Ovary (tissue), 9 donors: ENCODE results near the gene SPEN. TPM values are rescaled to one million over a fixed set of nuclear protein-coding genes. Genes with fewer than 3 reads are reported as not detected.

Experiments
- DNase-seq, 5 donors: peaks; one replicate each; pipeline ENCODE4 v3.0.0-alpha.2; 2019 to 2020
- H3K27ac ChIP-seq, 2 donors: fragments of 200-600 bp; one replicate each; pipeline versions ENCODE4 v1.5.1 to v1.8.0; 2019 to 2022
- H3K27me3 ChIP-seq: fragments of 200-600 bp; one replicate; pipeline ENCODE4 v1.8.0; 2022
- H3K36me3 ChIP-seq: fragments of 200-600 bp; sonication (generic); one replicate; pipeline ENCODE4 v1.5.1; 2019
- H3K4me1 ChIP-seq: one replicate; pipeline ENCODE4 v1.8.1; 2013; ENCODE audit warnings: mild to moderate bottlenecking, moderate library complexity; ENCODE audit not compliant: insufficient read depth
- H3K4me3 ChIP-seq: fragments of 200-600 bp; sonication (generic); one replicate; pipeline ENCODE4 v1.5.1; 2017
- H3K9me3 ChIP-seq, 2 donors: fragments of 200-600 bp in 1 of 2; sonication (generic) in 1 of 2; one replicate each; pipeline versions ENCODE4 v1.5.1 to v1.8.1; 2013 to 2019; ENCODE audit warnings: mild to moderate bottlenecking in 1 of 2, moderate library complexity in 1 of 2
- CTCF ChIP-seq, 3 donors: fragments of 450-650 bp in 2 of 3; fragments of 200-600 bp in 1 of 3; IDR thresholded peaks; one replicate each; pipeline versions ENCODE4 v1.5.1 to v1.8.0; 2016 to 2022; ENCODE audit warnings: antibody characterized with exemption in 3 of 3, mild to moderate bottlenecking in 1 of 3
- EP300 ChIP-seq: sonication (generic); formaldehyde crosslinking; IDR thresholded peaks from one replicate; pipeline ENCODE4 v1.6.1; 2017; ENCODE audit warnings: antibody characterized with exemption
- POLR2A ChIP-seq: fragments of 450-650 bp; IDR thresholded peaks from one replicate; pipeline ENCODE4 v1.6.1; 2017; ENCODE audit warnings: antibody characterized with exemption, mild to moderate bottlenecking, moderate library complexity
- WGBS, 3 donors: extraction: QIAGEN DNeasy Blood & Tissue Kit in 1 of 3; methylation state at CpG; one replicate each; pipeline versions ENCODE4 v1.1.5 to v1.1.7; 2013 to 2017; 5-methylcytosine and 5-hydroxymethylcytosine counted together
- intact Hi-C, 4 donors: fragments of 100-400 bp; cut with DNase I; formaldehyde crosslinking; loops; one replicate each; pipeline versions ENCODE4 v1.11.0 to v1.15.1; 2022 to 2023
- polyA plus RNA-seq, 2 donors: library from polyadenylated mRNA; stranded (reverse); fragments of 200-250 nt in 1 of 2; fragments of 350-450 nt in 1 of 2; fragmentation: Illumina TruSeq in 1 of 2; extraction: RNeasy Lipid Tissue Mini Kit (QIAGEN cat#74804) in 1 of 2; gene quantifications; one replicate each; pipeline ENCODE4 v1.2.3, GENCODE V29; 2013 to 2014
- total RNA-seq, 7 donors: library from RNA; depleted of rRNA in 2 of 7; stranded (reverse); fragments of >200 nt in 2 of 7; fragmentation: NEBNext Ultra II Directional in 3 of 7; extraction: Animal tissue kit (Norgen Biotek cat#: 25700) in 3 of 7; gene quantifications; one replicate each; pipeline versions ENCODE4 v1.1.0 to v1.2.4, GENCODE V29; 2016 to 2023
- donor health status: DM: no; HTN: no; CAD: no; lungs with moderate emphysema.
- donor health status: DM: no; HTN: no; CAD: no.
- donor health status: Bipolar disorder and iron deficiency.
- donor health status: DM: yes; HTN: yes; CAD: no.
- donor health status: DM: no; HTN: no; CAD: no.
- donor health status: DM: yes; HTN: yes; CAD: no.

SPEN gene
- total and polyA plus RNA-seq, 9 donors: 30.5 to 93.2 (median 62.9) TPM

GRCh38 chr1:15963363-15963967 lies 116.0 kb downstream of the SPEN start:
- H3K9me3 ChIP-seq: no peaks in the 10 kb centered on the region
- H3K4me3 ChIP-seq: no peak overlapping the region
- no peak for DNase-seq
- H3K27ac ChIP-seq: peak overlapping the region in 1 of 2 donors; percentile 29
- no peak for TF ChIP-seq EP300
- TF ChIP-seq CTCF (IDR thresholded peaks at IDR 0.05): no peak
- TF ChIP-seq POLR2A: no peak
- H3K36me3 ChIP-seq: no peaks in the 10 kb centered on the region
- intact Hi-C loops: no loop called here
- peaks cover 11% of the 10 kb centered on the region for H3K4me1 ChIP-seq
- no peaks in the 10 kb centered on the region for H3K27me3 ChIP-seq

GRCh38 chr1:15963968-15964648 lies 116.6 kb downstream of the SPEN start:
- DNase-seq: no peak
- Histone ChIP-seq H3K27me3 (no peaks in the 10 kb centered on the region), H3K4me1 (peaks cover 10% of the 10 kb centered on the region), H3K9me3 (no peaks in the 10 kb centered on the region), H3K4me3 (no peak overlapping the region), H3K27ac (no peak overlapping the region), H3K36me3 (no peaks in the 10 kb centered on the region)
- 83 to 86% (median 84%) methylated on average over 10 of the region's 10 CpGs for WGBS, 3 donors
- TF ChIP-seq CTCF (IDR thresholded peaks at IDR 0.05) (no peak), EP300 (no peak), POLR2A (no peak)
- intact Hi-C loops: no loop called here

- no peaks in the 10 kb centered on the region for H3K9me3 ChIP-seq
- no peaks in the 10 kb centered on the region for H3K36me3 ChIP-seq
- no peak overlapping the region for H3K27ac ChIP-seq
- intact Hi-C loops: no loop called here
- peaks cover 10% of the 10 kb centered on the region for H3K4me1 ChIP-seq
- DNase-seq: no peak
- WGBS, 3 donors: 68 to 75% (median 72%) methylated on average over 7 of the region's 7 CpGs
- no peak overlapping the region for H3K4me3 ChIP-seq
- TF ChIP-seq EP300 (no peak), CTCF (IDR thresholded peaks at IDR 0.05) (no peak), POLR2A (no peak)
- no peaks in the 10 kb centered on the region for H3K27me3 ChIP-seq
Observed at GRCh38 chr1:15965228-15965767, 117.8 kb downstream of the SPEN start.

GRCh38 chr1:15966081-15966955 lies 118.8 kb downstream of the SPEN start:
- Histone ChIP-seq H3K4me3 (no peak overlapping the region), H3K27me3 (no peaks in the 10 kb centered on the region), H3K36me3 (no peaks in the 10 kb centered on the region), H3K4me1 (peaks cover 10% of the 10 kb centered on the region), H3K9me3 (no peaks in the 10 kb centered on the region), H3K27ac (no peak overlapping the region)
- intact Hi-C loops: no loop called here
- DNase-seq: no peak
- TF ChIP-seq EP300: no peak
- TF ChIP-seq CTCF (IDR thresholded peaks at IDR 0.05): no peak
- no peak for TF ChIP-seq POLR2A
- WGBS, 3 donors: 74 to 75% (median 75%) methylated on average over 18 of the region's 18 CpGs
